BJ (cell line): Measurements from ENCODE around the gene CHPF2. TPM values are rescaled to one million over a fixed set of nuclear protein-coding genes. Genes with fewer than 3 reads are reported as not detected.

Experiments used
- CTCF ChIA-PET: fragments of 350-600 bp; formaldehyde crosslinking; extraction: SDS; loops from one replicate; lab custom pipeline; 2021; ENCODE audit warnings: antibody characterized with exemption, inconsistent platforms; lab: Yijun Ruan, JAX
- POLR2A ChIA-PET: fragments of 300-600 bp; sonication (Branson Sonifier 250); formaldehyde crosslinking; extraction: SDS; loops from one replicate; lab custom pipeline; 2021; ENCODE audit warnings: antibody characterized with exemption; lab: Charles Lee
- DNase-seq: peaks from one replicate; pipeline ENCODE4 v3.0.0-alpha.2; 2011; ENCODE audit warnings: low read depth
- H3K27me3 ChIP-seq: 2 replicates; pipeline ENCODE4 v1.6.0; 2011; ENCODE audit warnings: low read length; ENCODE audit not compliant: control insufficient read depth, insufficient read depth
- H3K36me3 ChIP-seq: 2 replicates; pipeline ENCODE4 v1.5.1; 2011; ENCODE audit warnings: low read length; ENCODE audit not compliant: control insufficient read depth, insufficient read depth
- H3K4me3 ChIP-seq: 2 replicates; pipeline ENCODE4 v1.5.1; 2011; ENCODE audit warnings: low read depth, mild to moderate bottlenecking, control low read depth, low read length
- CTCF ChIP-seq: IDR thresholded peaks from 2 replicates; pipeline ENCODE4 v1.5.1; 2011; ENCODE audit warnings: low read depth, mild to moderate bottlenecking, control low read depth, inconsistent platforms, low read length, moderate library complexity; ENCODE audit not compliant: insufficient read depth
- polyA plus RNA-seq: library from polyadenylated mRNA; depleted of rRNA; stranded (reverse); fragments of >200 nt; gene quantifications from 2 replicates; pipeline ENCODE4 v1.2.3, GENCODE V29; 2011

Gene CHPF2
- polyA plus RNA-seq, 1 experiment = 42.6 TPM

- CTCF ChIA-PET = interaction anchor here (0.7 kb wide), 1 partner anchor 11 kb away, joined by 3 read pairs; no protein-coding TSS in a partner anchor
- Histone ChIP-seq H3K36me3 (peaks cover 13% of the 10 kb centered on the region), H3K27me3 (no peaks in the 10 kb centered on the region; the same call in 1 of the 2 replicates), H3K4me3 (no peak overlapping the region)
- POLR2A ChIA-PET = no interaction called here
- DNase-seq = no peak
- TF ChIP-seq CTCF = no peak
Measured at GRCh38 chr7:151211155-151211772, 21.0 kb upstream of the CHPF2 start.

GRCh38 chr7:151212626-151213025 is 19.7 kb upstream of the CHPF2 start:
- TF ChIP-seq CTCF = no peak
- CTCF ChIA-PET = interaction anchor here (1.2 kb wide), 1 partner anchor 9 kb away, joined by 3 read pairs; no protein-coding TSS in a partner anchor

GRCh38 chr7:151213826-151214225 is 18.5 kb upstream of the CHPF2 start:
- Histone ChIP-seq H3K4me3 (no peak overlapping the region), H3K27me3 (no peaks in the 10 kb centered on the region), H3K36me3 (peaks cover 25% of the 10 kb centered on the region)
- DNase-seq = no peak
- POLR2A ChIA-PET = no interaction called here
- CTCF ChIA-PET = interaction anchor here (0.5 to 0.6 kb wide), 2 partner anchors 88 to 381 kb away, joined by 3 read pairs; no protein-coding TSS in a partner anchor
- no peak for TF ChIP-seq CTCF

More at GRCh38 chr7:151212626-151213025, 19.7 kb upstream of the CHPF2 start:
- no peak for DNase-seq
- H3K27me3 ChIP-seq = no peaks in the 10 kb centered on the region
- POLR2A ChIA-PET = no interaction called here
- H3K4me3 ChIP-seq = no peak overlapping the region
- peaks cover 15% of the 10 kb centered on the region for H3K36me3 ChIP-seq

- CTCF ChIA-PET = no interaction called here
- Histone ChIP-seq H3K27me3 (no peaks in the 10 kb centered on the region), H3K4me3 (no peak overlapping the region), H3K36me3 (peaks cover 30% of the 10 kb centered on the region)
- POLR2A ChIA-PET = no interaction called here
- DNase-seq = no peak
- no peak for TF ChIP-seq CTCF
Measured at GRCh38 chr7:151215396-151215795, 16.9 kb upstream of the CHPF2 start.

GRCh38 chr7:151218170-151218569 is 14.1 kb upstream of the CHPF2 start:
- no peak for TF ChIP-seq CTCF
- DNase-seq = no peak
- peaks cover 42% of the 10 kb centered on the region for H3K36me3 ChIP-seq
- ChIA-PET CTCF (no interaction called here), POLR2A (no interaction called here)
- H3K27me3 ChIP-seq = no peaks in the 10 kb centered on the region
- H3K4me3 ChIP-seq = no peak overlapping the region
